ENCODE measurements around the gene CASP9.

DNA sequence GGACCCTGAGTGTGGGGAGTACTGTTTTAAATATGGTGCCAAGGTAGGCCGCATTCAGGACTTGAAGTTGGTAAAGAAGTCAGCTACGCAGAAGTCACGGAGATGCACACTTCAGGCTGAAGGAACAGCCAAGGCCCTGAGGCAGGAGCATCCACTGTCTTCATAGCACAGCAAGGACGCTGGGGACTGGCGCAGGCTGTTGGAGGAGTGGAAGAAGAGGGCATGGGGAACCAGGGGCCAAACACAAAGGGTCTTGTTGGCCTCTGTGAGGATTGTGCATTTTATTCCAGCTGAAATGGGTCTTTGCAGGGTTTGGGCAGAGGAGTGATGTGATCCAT, 19.2 kb upstream of the CASP9 start:
- TF ChIP-seq NONO (IDR thresholded peaks at IDR 0.05): no peak
- no peak for TF ChIP-seq NONO (CRISPR knock-in tag; conservative IDR thresholded peaks at IDR 0.05)
- TF ChIP-seq ZMAT3 (CRISPR knock-in tag; conservative IDR thresholded peaks at IDR 0.05): no peak
- TF ChIP-seq, protein P1, sequence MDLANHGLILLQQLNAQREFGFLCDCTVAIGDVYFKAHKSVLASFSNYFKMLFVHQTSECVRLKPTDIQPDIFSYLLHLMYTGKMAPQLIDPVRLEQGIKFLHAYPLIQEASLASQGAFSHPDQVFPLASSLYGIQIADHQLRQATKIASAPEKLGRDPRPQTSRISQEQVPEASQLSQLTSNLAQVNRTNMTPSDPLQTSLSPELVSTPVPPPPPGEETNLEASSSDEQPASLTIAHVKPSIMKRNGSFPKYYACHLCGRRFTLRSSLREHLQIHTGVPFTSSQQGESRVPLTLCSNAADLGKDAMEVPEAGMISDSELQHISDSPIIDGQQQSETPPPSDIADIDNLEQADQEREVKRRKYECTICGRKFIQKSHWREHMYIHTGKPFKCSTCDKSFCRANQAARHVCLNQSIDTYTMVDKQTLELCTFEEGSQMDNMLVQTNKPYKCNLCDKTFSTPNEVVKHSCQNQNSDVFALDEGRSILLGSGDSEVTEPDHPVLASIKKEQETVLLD (CRISPR knock-in tag; IDR thresholded peaks at IDR 0.05; ENCODE audit: low read depth): no peak
- no peak for TF ChIP-seq PRPF4 (IDR thresholded peaks at IDR 0.05; ENCODE audit: low read depth, low read length, poor library complexity, severe bottlenecking)
- no peak for TF ChIP-seq BHLHE40 (IDR thresholded peaks at IDR 0.05; ENCODE audit: low read length)
- TF ChIP-seq, protein P2, sequence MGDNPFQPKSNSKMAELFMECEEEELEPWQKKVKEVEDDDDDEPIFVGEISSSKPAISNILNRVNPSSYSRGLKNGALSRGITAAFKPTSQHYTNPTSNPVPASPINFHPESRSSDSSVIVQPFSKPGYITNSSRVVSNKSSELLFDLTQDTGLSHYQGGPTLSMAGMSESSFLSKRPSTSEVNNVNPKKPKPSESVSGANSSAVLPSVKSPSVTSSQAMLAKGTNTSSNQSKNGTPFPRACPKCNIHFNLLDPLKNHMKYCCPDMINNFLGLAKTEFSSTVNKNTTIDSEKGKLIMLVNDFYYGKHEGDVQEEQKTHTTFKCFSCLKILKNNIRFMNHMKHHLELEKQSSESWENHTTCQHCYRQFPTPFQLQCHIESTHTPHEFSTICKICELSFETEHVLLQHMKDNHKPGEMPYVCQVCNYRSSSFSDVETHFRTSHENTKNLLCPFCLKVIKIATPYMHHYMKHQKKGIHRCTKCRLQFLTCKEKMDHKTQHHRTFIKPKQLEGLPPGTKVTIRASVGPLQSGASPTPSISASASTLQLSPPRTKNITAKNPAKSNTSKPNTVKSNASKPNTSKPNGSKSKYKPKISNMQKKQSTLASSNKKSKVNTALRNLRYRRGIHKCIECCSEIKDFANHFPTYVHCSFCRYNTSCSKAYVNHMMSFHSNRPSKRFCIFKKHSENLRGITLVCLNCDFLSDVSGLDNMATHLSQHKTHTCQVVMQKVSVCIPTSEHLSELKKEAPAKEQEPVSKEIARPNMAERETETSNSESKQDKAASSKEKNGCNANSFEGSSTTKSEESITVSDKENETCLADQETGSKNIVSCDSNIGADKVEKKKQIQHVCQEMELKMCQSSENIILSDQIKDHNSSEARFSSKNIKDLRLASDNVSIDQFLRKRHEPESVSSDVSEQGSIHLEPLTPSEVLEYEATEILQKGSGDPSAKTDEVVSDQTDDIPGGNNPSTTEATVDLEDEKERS (CRISPR knock-in tag; IDR thresholded peaks at IDR 0.05): no peak
- TF ChIP-seq, protein P3, sequence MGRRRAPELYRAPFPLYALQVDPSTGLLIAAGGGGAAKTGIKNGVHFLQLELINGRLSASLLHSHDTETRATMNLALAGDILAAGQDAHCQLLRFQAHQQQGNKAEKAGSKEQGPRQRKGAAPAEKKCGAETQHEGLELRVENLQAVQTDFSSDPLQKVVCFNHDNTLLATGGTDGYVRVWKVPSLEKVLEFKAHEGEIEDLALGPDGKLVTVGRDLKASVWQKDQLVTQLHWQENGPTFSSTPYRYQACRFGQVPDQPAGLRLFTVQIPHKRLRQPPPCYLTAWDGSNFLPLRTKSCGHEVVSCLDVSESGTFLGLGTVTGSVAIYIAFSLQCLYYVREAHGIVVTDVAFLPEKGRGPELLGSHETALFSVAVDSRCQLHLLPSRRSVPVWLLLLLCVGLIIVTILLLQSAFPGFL (CRISPR knock-in tag; IDR thresholded peaks at IDR 0.05): no peak
- TF ChIP-seq, protein P4, sequence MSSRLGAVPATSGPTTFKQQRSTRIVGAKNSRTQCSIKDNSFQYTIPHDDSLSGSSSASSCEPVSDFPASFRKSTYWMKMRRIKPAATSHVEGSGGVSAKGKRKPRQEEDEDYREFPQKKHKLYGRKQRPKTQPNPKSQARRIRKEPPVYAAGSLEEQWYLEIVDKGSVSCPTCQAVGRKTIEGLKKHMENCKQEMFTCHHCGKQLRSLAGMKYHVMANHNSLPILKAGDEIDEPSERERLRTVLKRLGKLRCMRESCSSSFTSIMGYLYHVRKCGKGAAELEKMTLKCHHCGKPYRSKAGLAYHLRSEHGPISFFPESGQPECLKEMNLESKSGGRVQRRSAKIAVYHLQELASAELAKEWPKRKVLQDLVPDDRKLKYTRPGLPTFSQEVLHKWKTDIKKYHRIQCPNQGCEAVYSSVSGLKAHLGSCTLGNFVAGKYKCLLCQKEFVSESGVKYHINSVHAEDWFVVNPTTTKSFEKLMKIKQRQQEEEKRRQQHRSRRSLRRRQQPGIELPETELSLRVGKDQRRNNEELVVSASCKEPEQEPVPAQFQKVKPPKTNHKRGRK (CRISPR knock-in tag; IDR thresholded peaks at IDR 0.05): no peak
- no peak for TF ChIP-seq CBX5 (CRISPR knock-in tag; IDR thresholded peaks at IDR 0.05; ENCODE audit: borderline replicate concordance)
- no peak for TF ChIP-seq EP300 (IDR thresholded peaks at IDR 0.05; ENCODE audit: low read depth in 2 of 2, low read length in 2 of 2)
- no peak for TF ChIP-seq EP300 (CRISPR knock-in tag; IDR thresholded peaks at IDR 0.05; ENCODE audit: borderline replicate concordance)

All from HepG2 (cell line).